Kidney epithelial cell (primary cell): ENCODE results near the gene NANOS1. TPM values are rescaled to one million over a fixed set of nuclear protein-coding genes. Genes with fewer than 3 reads are reported as not detected.

Experiments
- DNase-seq: peaks from one replicate; pipeline ENCODE4 v3.0.0-alpha.2; 2010; ENCODE audit warnings: low read depth
- H3K27me3 ChIP-seq: 2 replicates; pipeline ENCODE4 v1.6.0; 2011; ENCODE audit warnings: low read length; ENCODE audit not compliant: control insufficient read depth, insufficient read depth
- H3K36me3 ChIP-seq: 2 replicates; pipeline ENCODE4 v1.5.1; 2011; ENCODE audit warnings: low read length; ENCODE audit not compliant: control insufficient read depth, insufficient read depth
- H3K4me3 ChIP-seq: 2 replicates; pipeline ENCODE4 v1.5.1; 2011; ENCODE audit warnings: low read depth, mild to moderate bottlenecking, control low read depth, low read length
- CTCF ChIP-seq: IDR thresholded peaks from 2 replicates; pipeline ENCODE4 v1.5.1; 2011; ENCODE audit warnings: mild to moderate bottlenecking, moderate library complexity, low read length, control low read depth, inconsistent platforms; ENCODE audit not compliant: insufficient read depth, poor library complexity, severe bottlenecking
- total RNA-seq: library from RNA; depleted of rRNA; stranded (reverse); fragments of >200 nt; gene quantifications from 2 replicates; pipeline ENCODE4 v1.2.3, GENCODE V29; 2015

NANOS1 gene
- total RNA-seq, 1 donor from 2014 or later: 0.88 TPM

GRCh38 chr10:119022846-119023552, 6.5 kb upstream of the NANOS1 start:
- no peak for TF ChIP-seq CTCF
- H3K4me3 ChIP-seq: no peak overlapping the region
- no peaks in the 10 kb centered on the region for H3K27me3 ChIP-seq
- DNase-seq: no peak
- no peaks in the 10 kb centered on the region for H3K36me3 ChIP-seq

GRCh38 chr10:119023553-119023868, 6.0 kb upstream of the NANOS1 start:
- Histone ChIP-seq H3K27me3 (no peaks in the 10 kb centered on the region), H3K4me3 (no peak overlapping the region), H3K36me3 (no peaks in the 10 kb centered on the region)
- no peak for TF ChIP-seq CTCF
- no peak for DNase-seq

GRCh38 chr10:119024882-119025281, 4.6 kb upstream of the NANOS1 start:
- no peak for DNase-seq
- H3K27me3 ChIP-seq: no peaks in the 10 kb centered on the region
- no peak for TF ChIP-seq CTCF
- no peaks in the 10 kb centered on the region for H3K36me3 ChIP-seq
- H3K4me3 ChIP-seq: no peak overlapping the region

GRCh38 chr10:119025336-119025735, 4.2 kb upstream of the NANOS1 start:
- Histone ChIP-seq H3K36me3 (no peaks in the 10 kb centered on the region), H3K27me3 (no peaks in the 10 kb centered on the region), H3K4me3 (no peak overlapping the region)
- TF ChIP-seq CTCF: no peak
- no peak for DNase-seq

- Histone ChIP-seq H3K4me3 (no peak overlapping the region), H3K36me3 (no peaks in the 10 kb centered on the region), H3K27me3 (no peaks in the 10 kb centered on the region)
- TF ChIP-seq CTCF: no peak
- no peak for DNase-seq
Observed at GRCh38 chr10:119025776-119026175, 3.7 kb upstream of the NANOS1 start.
